H1 (cell line): ENCODE data around the gene CFAP100. TPM values are rescaled to one million over a fixed set of nuclear protein-coding genes. Genes with fewer than 3 reads are reported as not detected.

ENCODE experiments used
- CTCF ChIA-PET: fragments of 300-600 bp; sonication (Branson Sonifier 250); formaldehyde crosslinking; loops from one replicate; lab custom pipeline; 2021; ENCODE audit not compliant: partially characterized antibody; lab: Charles Lee
- POLR2A ChIA-PET: fragments of 300-600 bp; sonication (Branson Sonifier 250); formaldehyde crosslinking; loops from one replicate; lab custom pipeline; 2021; ENCODE audit warnings: inconsistent platforms; ENCODE audit not compliant: partially characterized antibody; lab: Charles Lee
- DNase-seq, 2 experiments: peaks; one replicate each; pipeline versions ENCODE4 v3.0.0 to v3.0.0-alpha.2; 2010 to 2022; ENCODE audit warnings: low spot score in 2 of 2, low read depth in 1 of 2, mixed read lengths in 1 of 2
- FAIRE-seq: peaks from 2 replicates; lab custom pipeline; 2011; peaks lifted over from hg19 to GRCh38; lab: Jason Lieb, UNC
- H2AFZ ChIP-seq: 2 replicates; pipeline ENCODE4 v1.8.1; 2012; ENCODE audit warnings: low read length, inconsistent platforms
- H2AK5ac ChIP-seq: 2 replicates; pipeline ENCODE4 v1.6.1; 2013; ENCODE audit warnings: low read depth, low read length
- H2BK120ac ChIP-seq: replicated peaks from 2 replicates; pipeline ENCODE3; 2013; ENCODE audit warnings: low read depth, low read length, inconsistent platforms
- H2BK12ac ChIP-seq: 2 replicates; pipeline ENCODE4 v1.6.1; 2013; ENCODE audit warnings: low read depth, low read length
- H2BK15ac ChIP-seq: 2 replicates; pipeline ENCODE4 v1.6.1; 2013; ENCODE audit warnings: low read length
- H2BK20ac ChIP-seq: 2 replicates; pipeline ENCODE4 v1.6.1; 2013; ENCODE audit warnings: low read length
- H2BK5ac ChIP-seq: 2 replicates; pipeline ENCODE4 v1.6.1; 2013; ENCODE audit warnings: low read depth, low read length
- H3K14ac ChIP-seq: 2 replicates; pipeline ENCODE4 v1.6.1; 2013; ENCODE audit warnings: inconsistent platforms; ENCODE audit not compliant: insufficient read length
- H3K18ac ChIP-seq: 2 replicates; pipeline ENCODE4 v1.6.1; 2013; ENCODE audit warnings: low read length; ENCODE audit errors: extremely low read depth
- H3K23ac ChIP-seq: 2 replicates; pipeline ENCODE4 v1.6.1; 2013; ENCODE audit warnings: inconsistent platforms; ENCODE audit not compliant: insufficient read length
- H3K23me2 ChIP-seq: 2 replicates; pipeline ENCODE4 v1.6.1; 2013; ENCODE audit warnings: low read depth, low read length
- H3K27ac ChIP-seq: 2 replicates; pipeline ENCODE4 v1.6.1; 2011; ENCODE audit warnings: low read depth, low read length, inconsistent platforms
- H3K27me3 ChIP-seq, 4 experiments: replicated peaks in 1 of 4; 1 replicate in 1 of 4; 2 replicates in 3 of 4; pipeline versions ENCODE4 v1.6.1 to v1.8.1; 2011 to 2013; ENCODE audit warnings: low read length in 3 of 4, mild to moderate bottlenecking in 3 of 4, inconsistent platforms in 2 of 4, mixed read lengths in 2 of 4, moderate library complexity in 1 of 4; ENCODE audit not compliant: control insufficient read depth in 3 of 4, insufficient read depth in 3 of 4; ENCODE audit errors: extremely low read depth in 1 of 4
- H3K36me3 ChIP-seq, 4 experiments: 2 replicates each; pipeline versions ENCODE4 v1.6.1 to v1.8.1; 2011 to 2013; ENCODE audit warnings: mild to moderate bottlenecking in 4 of 4, low read length in 3 of 4, moderate library complexity in 2 of 4, control low read depth in 1 of 4, inconsistent platforms in 1 of 4; ENCODE audit not compliant: insufficient read depth in 4 of 4, control insufficient read depth in 2 of 4
- H3K4ac ChIP-seq: replicated peaks from 2 replicates; pipeline ENCODE3; 2013; ENCODE audit warnings: low read length, low read depth, mixed read lengths, inconsistent platforms; ENCODE audit not compliant: insufficient read length
- H3K4me1 ChIP-seq, 4 experiments: replicated peaks in 1 of 4; 1 replicate in 1 of 4; 2 replicates in 3 of 4; pipeline versions ENCODE4 v1.6.1 to v1.8.1; 2011 to 2013; ENCODE audit warnings: low read length in 3 of 4, inconsistent platforms in 2 of 4, mixed read lengths in 1 of 4; ENCODE audit not compliant: insufficient read depth in 4 of 4, control insufficient read depth in 3 of 4
- H3K4me2 ChIP-seq, 2 experiments: 2 replicates each; pipeline versions ENCODE4 v1.6.1 to v1.8.1; 2011 to 2013; ENCODE audit warnings: low read depth in 2 of 2, low read length in 2 of 2, control low read depth in 1 of 2, inconsistent platforms in 1 of 2, mild to moderate bottlenecking in 1 of 2; ENCODE audit not compliant: insufficient read depth in 1 of 2
- H3K4me3 ChIP-seq, 4 experiments: fragments of 200-600, 300-600 bp in 1 of 4; sonication (generic), shearing (Covaris generic), sonication (Bioruptor Twin) in 1 of 4; 2 replicates each; pipeline versions ENCODE4 v1.5.1 to v1.8.1; 2011 to 2016; ENCODE audit warnings: low read length in 4 of 4, low read depth in 3 of 4, control low read depth in 2 of 4, inconsistent platforms in 2 of 4, mild to moderate bottlenecking in 2 of 4, mixed read lengths in 1 of 4, moderate library complexity in 1 of 4; ENCODE audit not compliant: insufficient read depth in 2 of 4; ENCODE audit errors: extremely low read depth in 1 of 4
- H3K56ac ChIP-seq: replicated peaks from 2 replicates; pipeline ENCODE3; 2013; ENCODE audit warnings: low read depth, mild to moderate bottlenecking, mixed read lengths, low read length, inconsistent platforms; ENCODE audit not compliant: insufficient read length
- H3K79me1 ChIP-seq: 2 replicates; pipeline ENCODE4 v1.6.1; 2013; ENCODE audit warnings: low read depth, low read length, control low read depth
- H3K79me2 ChIP-seq, 2 experiments: 2 replicates each; pipeline versions ENCODE4 v1.6.1 to v1.8.1; 2012 to 2013; ENCODE audit warnings: low read length in 2 of 2, mild to moderate bottlenecking in 2 of 2, inconsistent platforms in 1 of 2; ENCODE audit not compliant: insufficient read depth in 2 of 2, control insufficient read depth in 1 of 2
- H3K9ac ChIP-seq, 4 experiments: replicated peaks in 1 of 4; 1 replicate in 1 of 4; 2 replicates in 3 of 4; pipeline versions ENCODE4 v1.6.1 to v1.8.1; 2011 to 2013; ENCODE audit warnings: low read depth in 3 of 4, low read length in 3 of 4, control low read depth in 2 of 4, mild to moderate bottlenecking in 2 of 4, moderate library complexity in 2 of 4, inconsistent platforms in 1 of 4; ENCODE audit errors: extremely low read depth in 1 of 4
- H3K9me3 ChIP-seq, 2 experiments: 2 replicates each; pipeline versions ENCODE4 v1.6.1 to v1.8.1; 2012 to 2013; ENCODE audit warnings: mild to moderate bottlenecking in 2 of 2, moderate library complexity in 2 of 2, control low read depth in 1 of 2, inconsistent platforms in 1 of 2, low read depth in 1 of 2, low read length in 1 of 2, mixed read lengths in 1 of 2; ENCODE audit not compliant: insufficient read depth in 2 of 2
- H4K20me1 ChIP-seq, 2 experiments: replicated peaks in 1 of 2; 2 replicates each; pipeline versions ENCODE3 to v1.8.1; 2011 to 2013; ENCODE audit warnings: inconsistent platforms in 2 of 2, low read length in 2 of 2, mild to moderate bottlenecking in 1 of 2; ENCODE audit not compliant: insufficient read depth in 2 of 2, control insufficient read depth in 1 of 2
- H4K5ac ChIP-seq: 2 replicates; pipeline ENCODE4 v1.6.1; 2013; ENCODE audit warnings: low read length, low read depth, mixed read lengths, inconsistent platforms; ENCODE audit not compliant: insufficient read length
- H4K8ac ChIP-seq: 2 replicates; pipeline ENCODE4 v1.8.0; 2013; ENCODE audit warnings: mild to moderate bottlenecking, moderate library complexity, low read length, inconsistent platforms; ENCODE audit not compliant: insufficient read depth; ENCODE audit errors: extremely low read depth
- H4K91ac ChIP-seq: replicated peaks from 2 replicates; pipeline ENCODE3; 2013; ENCODE audit warnings: low read length, mixed read lengths, inconsistent platforms; ENCODE audit not compliant: insufficient read length
- CHD1 ChIP-seq: IDR thresholded peaks from 2 replicates; pipeline ENCODE4 v1.6.1; 2012; ENCODE audit warnings: low read depth, low read length, improper control_type of control experiment
- EGR1 ChIP-seq: IDR thresholded peaks from 2 replicates; pipeline ENCODE4 v1.6.1; 2011; ENCODE audit warnings: low read depth, low read length, borderline replicate concordance
- EP300 ChIP-seq, 2 experiments: IDR thresholded peaks; 1 replicate in 1 of 2; 2 replicates in 1 of 2; pipeline ENCODE4 v1.6.1; 2011 to 2012; ENCODE audit warnings: low read depth in 2 of 2, low read length in 2 of 2, mild to moderate bottlenecking in 2 of 2, borderline replicate concordance in 1 of 2, inconsistent platforms in 1 of 2, moderate library complexity in 1 of 2
- HDAC6 ChIP-seq: IDR thresholded peaks from one replicate; pipeline ENCODE4 v1.7.1; 2012; ENCODE audit warnings: low read depth, mild to moderate bottlenecking, inconsistent platforms, low read length, moderate library complexity
- SP4 ChIP-seq: IDR thresholded peaks from 2 replicates; pipeline ENCODE4 v1.6.1; 2012; ENCODE audit warnings: low read length, inconsistent platforms
- WGBS, 2 experiments: shearing (Covaris generic) in 1 of 2; methylation state at CpG; one replicate each; pipeline versions ENCODE4 v1.1.6 to v1.1.7; 2013 to 2015; ENCODE audit warnings: low lambda C conversion rate in 2 of 2, mixed read lengths in 2 of 2, inconsistent platforms in 1 of 2, low coverage in 1 of 2, missing lambda C conversion rate in 1 of 2; ENCODE audit not compliant: insufficient replicate concordance in 2 of 2, insufficient coverage in 1 of 2, insufficient read length in 1 of 2; ENCODE audit errors: extremely low coverage in 1 of 2, missing lambda C conversion rate in 1 of 2; 5-methylcytosine and 5-hydroxymethylcytosine counted together
- polyA plus RNA-seq, 7 experiments: library from polyadenylated mRNA; depleted of rRNA in 3 of 7; stranded (reverse) in 5 of 7; unstranded in 2 of 7; fragments of >200 nt in 5 of 7; fragments of 200-250 nt in 2 of 7; gene quantifications; 1 replicate in 5 of 7; 2 replicates in 1 of 7; 4 replicates in 1 of 7; pipeline versions ENCODE4 v1.2.1 to v1.2.3, GENCODE V29; 2011 to 2013; ENCODE audit warnings: missing spikeins in 2 of 7, mixed read lengths in 2 of 7
- total RNA-seq: library from RNA; stranded (reverse); fragmentation: NEBNext Ultra II Directional; extraction: Animal tissue kit (Norgen Biotek cat#: 25700); gene quantifications from 2 replicates; pipeline ENCODE4 v1.2.1, GENCODE V29; 2021
- TF ChIP-seq, protein P1 (sequence below): IDR thresholded peaks from 2 replicates; pipeline ENCODE4 v1.6.1; 2012; ENCODE audit warnings: inconsistent platforms

Gene CFAP100
- total and polyA plus RNA-seq, 2 of the 8 experiments (the other 6 are each of a cell fraction or from before 2014, with no cell fraction given) = 0.17 TPM; not detected in 1

DNA sequence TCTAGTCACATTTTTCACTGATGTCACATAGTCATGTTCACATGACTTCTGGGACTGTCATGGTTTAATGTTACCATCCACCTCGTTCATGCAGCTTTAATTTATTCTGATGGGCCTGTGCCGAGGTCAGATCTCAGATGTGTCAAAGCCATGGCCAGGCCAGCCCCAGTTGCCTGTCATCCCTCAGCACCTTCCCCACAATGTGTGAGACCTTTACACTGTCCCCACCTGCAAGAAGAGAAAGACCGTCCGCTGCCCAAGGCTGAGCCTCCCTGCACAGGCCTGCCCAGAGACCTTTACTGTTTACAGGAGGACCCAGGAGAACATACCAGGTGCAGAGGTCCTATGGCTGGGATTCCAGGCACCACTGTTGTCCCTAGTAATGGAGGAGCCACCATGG, 24.7 kb upstream of the CFAP100 start:
- no peak overlapping the region for H2AFZ ChIP-seq
- H3K9me3 ChIP-seq = peaks cover 0 to 4% of the 10 kb centered on the region in 2 experiments; a peak in 1 of 4 replicates
- no peaks in the 10 kb centered on the region for H3K79me2 ChIP-seq
- CTCF ChIA-PET = interaction anchor here (1.0 to 1.6 kb wide), 2 partner anchors 21 to 125 kb away, joined by 3 read pairs; no protein-coding TSS in a partner anchor
- no peaks in the 10 kb centered on the region for H3K23me2 ChIP-seq
- WGBS, 2 experiments = 66% methylated on average over 4 of the region's 4 CpGs; no CpG with 5 or more reads in 1 of the 2 experiments
- no peak for DNase-seq
- no peaks in the 10 kb centered on the region for H3K27me3 ChIP-seq
- no peak overlapping the region for H2BK15ac ChIP-seq
- no peak overlapping the region for H2BK20ac ChIP-seq
- H3K18ac ChIP-seq = no peak overlapping the region
- no peak overlapping the region for H3K23ac ChIP-seq
- no peak overlapping the region for H2BK12ac ChIP-seq
- no peak overlapping the region for H3K27ac ChIP-seq
- H3K14ac ChIP-seq = no peak overlapping the region
- H3K9ac ChIP-seq = no peak overlapping the region
- FAIRE-seq = no peak
- H3K36me3 ChIP-seq = no peaks in the 10 kb centered on the region; a peak in 1 of 8 replicates
- no peak overlapping the region for H2BK5ac ChIP-seq
- H2AK5ac ChIP-seq = no peak overlapping the region
- no peak overlapping the region for H3K4me3 ChIP-seq
- no peaks in the 10 kb centered on the region for H4K20me1 ChIP-seq
- POLR2A ChIA-PET = no interaction called here
- peaks cover 0 to 4% (median under 1%) of the 10 kb centered on the region in 4 experiments; a peak in 5 of 7 replicates for H3K4me1 ChIP-seq
- H4K8ac ChIP-seq = no peak overlapping the region; the same call in 1 of the 2 replicates
- no peak overlapping the region for H3K56ac ChIP-seq
- H4K5ac ChIP-seq = no peak overlapping the region
- H3K79me1 ChIP-seq = no peaks in the 10 kb centered on the region
- no peak overlapping the region for H4K91ac ChIP-seq
- H3K4me2 ChIP-seq = no peak overlapping the region
- H2BK120ac ChIP-seq = no peak overlapping the region
- no peak overlapping the region for H3K4ac ChIP-seq
- TF ChIP-seq EGR1 = no peak
- TF ChIP-seq EP300 (IDR thresholded peaks at IDR 0.05; ENCODE audit: borderline replicate concordance in 1 of 2, low read depth in 2 of 2, low read length in 2 of 2) = no peak
- no peak for TF ChIP-seq SP4
- TF ChIP-seq HDAC6 = no peak
- TF ChIP-seq CHD1 = no peak
- TF ChIP-seq, protein P1, sequence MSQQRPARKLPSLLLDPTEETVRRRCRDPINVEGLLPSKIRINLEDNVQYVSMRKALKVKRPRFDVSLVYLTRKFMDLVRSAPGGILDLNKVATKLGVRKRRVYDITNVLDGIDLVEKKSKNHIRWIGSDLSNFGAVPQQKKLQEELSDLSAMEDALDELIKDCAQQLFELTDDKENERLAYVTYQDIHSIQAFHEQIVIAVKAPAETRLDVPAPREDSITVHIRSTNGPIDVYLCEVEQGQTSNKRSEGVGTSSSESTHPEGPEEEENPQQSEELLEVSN = no peak
